H1 (cell line): ENCODE data around the gene ATMIN.

Experiments
- EGR1 ChIP-seq: IDR thresholded peaks from 2 replicates; pipeline ENCODE4 v1.6.1; 2011; ENCODE audit warnings: low read depth, low read length, borderline replicate concordance
- EZH2 ChIP-seq: fragments of 200-600 bp; sonication (generic); IDR thresholded peaks from 2 replicates; pipeline ENCODE4 v1.7.1; 2012; ENCODE audit warnings: low read depth, mild to moderate bottlenecking, moderate library complexity, low read length, inconsistent platforms; ENCODE audit not compliant: severe bottlenecking
- KDM1A ChIP-seq: fragments of 200-600, 300-600 bp; sonication (generic); IDR thresholded peaks from 2 replicates; pipeline ENCODE4 v1.7.1; 2016; ENCODE audit warnings: mild to moderate bottlenecking, low read length, borderline replicate concordance
- NRF1 ChIP-seq: IDR thresholded peaks from 2 replicates; pipeline ENCODE4 v1.6.1; 2011; ENCODE audit warnings: mild to moderate bottlenecking, low read depth, low read length, improper control_type of control experiment
- POLR2A ChIP-seq, 2 experiments: IDR thresholded peaks; 1 replicate in 1 of 2; 2 replicates in 1 of 2; pipeline ENCODE4 v1.6.1; 2011; ENCODE audit warnings: low read depth in 2 of 2, low read length in 2 of 2, mild to moderate bottlenecking in 2 of 2; ENCODE audit errors: control extremely low read depth in 1 of 2
- TCF12 ChIP-seq: IDR thresholded peaks from 2 replicates; pipeline ENCODE4 v1.6.1; 2011; ENCODE audit warnings: low read depth, mild to moderate bottlenecking, low read length

- TF ChIP-seq NRF1, result no peak
- no peak for TF ChIP-seq KDM1A
- no peak for TF ChIP-seq POLR2A (IDR thresholded peaks at IDR 0.05; ENCODE audit: control extremely low read depth in 1 of 2, low read depth in 2 of 2, low read length in 2 of 2)
- TF ChIP-seq TCF12, result no peak
- no peak for TF ChIP-seq EGR1
- no peak for TF ChIP-seq EZH2
Observed at GRCh38 chr16:81004646-81005353, 30.8 kb upstream of the ATMIN start.
